ENCODE data around the gene FAM98C.

The FAM98C gene

GRCh38 chr19:38389957-38390924, 12.7 kb upstream of the FAM98C start:
- TF ChIP-seq CTCF (conservative IDR thresholded peaks at IDR 0.05; ENCODE audit: low read length) = no peak
- H3K4me3 ChIP-seq (ENCODE audit: low read length) = peak overlapping the region; percentile 83
- DNase-seq (ENCODE audit: low read depth) = no peak

GRCh38 chr19:38391911-38392464, 10.9 kb upstream of the FAM98C start:
- no peak for DNase-seq (ENCODE audit: low read depth)
- TF ChIP-seq CTCF (conservative IDR thresholded peaks at IDR 0.05; ENCODE audit: low read length) = no peak
- H3K4me3 ChIP-seq (ENCODE audit: low read length) = no peak overlapping the region

GRCh38 chr19:38392707-38393308, 10.1 kb upstream of the FAM98C start:
- H3K4me3 ChIP-seq (ENCODE audit: low read length) = no peak overlapping the region
- no peak for DNase-seq (ENCODE audit: low read depth)
- no peak for TF ChIP-seq CTCF (conservative IDR thresholded peaks at IDR 0.05; ENCODE audit: low read length)

- DNase-seq (ENCODE audit: low read depth) = no peak
- H3K4me3 ChIP-seq (ENCODE audit: low read length) = no peak overlapping the region
- TF ChIP-seq CTCF (conservative IDR thresholded peaks at IDR 0.05; ENCODE audit: low read length) = no peak
These were observed 8.4 kb upstream of the FAM98C start for GRCh38 chr19:38394488-38394887.

GRCh38 chr19:38395381-38396114, 7.3 kb upstream of the FAM98C start:
- no peak for DNase-seq (ENCODE audit: low read depth)
- no peak overlapping the region for H3K4me3 ChIP-seq (ENCODE audit: low read length)
- TF ChIP-seq CTCF (conservative IDR thresholded peaks at IDR 0.05; ENCODE audit: low read length) = no peak

GRCh38 chr19:38399081-38399480, 3.8 kb upstream of the FAM98C start:
- no peak for TF ChIP-seq CTCF (conservative IDR thresholded peaks at IDR 0.05; ENCODE audit: low read length)
- no peak overlapping the region for H3K4me3 ChIP-seq (ENCODE audit: low read length)
- DNase-seq (ENCODE audit: low read depth) = no peak
